Measurements from ENCODE around the gene ADD3.

DNA sequence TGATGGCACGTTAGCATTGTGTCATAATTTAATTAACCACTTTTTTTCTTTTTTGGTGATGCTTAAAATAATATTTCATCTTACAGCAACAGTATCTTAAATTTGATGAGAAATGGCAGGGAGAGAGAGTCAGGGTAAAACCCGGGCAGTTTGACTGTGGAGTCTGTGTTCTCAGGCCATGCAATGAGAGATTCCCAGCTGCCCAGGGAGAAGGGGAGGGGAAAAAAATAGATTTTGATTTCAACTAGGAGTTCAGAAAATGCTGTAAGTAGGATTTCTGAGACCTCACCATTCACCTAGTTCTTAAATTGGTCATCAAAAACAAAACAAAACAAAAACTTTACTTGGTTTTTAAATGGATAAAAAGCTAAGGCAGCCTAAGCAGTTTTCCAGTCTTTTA is 47.1 kb upstream of the ADD3 start:
- TF ChIP-seq POLR2A (IDR thresholded peaks at IDR 0.05): no peak
- TF ChIP-seq, protein P1, sequence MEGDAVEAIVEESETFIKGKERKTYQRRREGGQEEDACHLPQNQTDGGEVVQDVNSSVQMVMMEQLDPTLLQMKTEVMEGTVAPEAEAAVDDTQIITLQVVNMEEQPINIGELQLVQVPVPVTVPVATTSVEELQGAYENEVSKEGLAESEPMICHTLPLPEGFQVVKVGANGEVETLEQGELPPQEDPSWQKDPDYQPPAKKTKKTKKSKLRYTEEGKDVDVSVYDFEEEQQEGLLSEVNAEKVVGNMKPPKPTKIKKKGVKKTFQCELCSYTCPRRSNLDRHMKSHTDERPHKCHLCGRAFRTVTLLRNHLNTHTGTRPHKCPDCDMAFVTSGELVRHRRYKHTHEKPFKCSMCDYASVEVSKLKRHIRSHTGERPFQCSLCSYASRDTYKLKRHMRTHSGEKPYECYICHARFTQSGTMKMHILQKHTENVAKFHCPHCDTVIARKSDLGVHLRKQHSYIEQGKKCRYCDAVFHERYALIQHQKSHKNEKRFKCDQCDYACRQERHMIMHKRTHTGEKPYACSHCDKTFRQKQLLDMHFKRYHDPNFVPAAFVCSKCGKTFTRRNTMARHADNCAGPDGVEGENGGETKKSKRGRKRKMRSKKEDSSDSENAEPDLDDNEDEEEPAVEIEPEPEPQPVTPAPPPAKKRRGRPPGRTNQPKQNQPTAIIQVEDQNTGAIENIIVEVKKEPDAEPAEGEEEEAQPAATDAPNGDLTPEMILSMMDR (IDR thresholded peaks at IDR 0.05): no peak
